Trophoblast cell (in vitro differentiated cells and primary cell): ENCODE results near the gene FBN1.
A peak's percentile ranks its signal among the peaks of the same experiment; 100 is the strongest.

Experiments
- DNase-seq, 2 donors: peaks; one replicate each; pipeline ENCODE4 v3.0.0-alpha.2; 2016
- H2AFZ ChIP-seq: 2 replicates; pipeline ENCODE4 v1.6.1; 2013; ENCODE audit warnings: low read length, moderate library complexity, mild to moderate bottlenecking; ENCODE audit not compliant: insufficient read depth, poor library complexity
- H2AK5ac ChIP-seq: 2 replicates; pipeline ENCODE4 v1.6.1; 2013; ENCODE audit warnings: mild to moderate bottlenecking, low read length
- H2BK120ac ChIP-seq: 2 replicates; pipeline ENCODE4 v1.6.1; 2013; ENCODE audit warnings: low read length, mild to moderate bottlenecking, moderate library complexity; ENCODE audit not compliant: insufficient read depth, poor library complexity
- H2BK12ac ChIP-seq: 2 replicates; pipeline ENCODE4 v1.6.1; 2013; ENCODE audit warnings: mild to moderate bottlenecking, low read length, moderate library complexity
- H2BK5ac ChIP-seq: 2 replicates; pipeline ENCODE4 v1.6.1; 2013; ENCODE audit warnings: low read length, low read depth, moderate library complexity, mild to moderate bottlenecking; ENCODE audit not compliant: poor library complexity
- H3K14ac ChIP-seq: 2 replicates; pipeline ENCODE4 v1.6.1; 2013; ENCODE audit warnings: mild to moderate bottlenecking, low read length
- H3K18ac ChIP-seq: 2 replicates; pipeline ENCODE4 v1.6.1; 2013; ENCODE audit warnings: mild to moderate bottlenecking, low read length
- H3K23ac ChIP-seq: 2 replicates; pipeline ENCODE4 v1.6.1; 2013; ENCODE audit warnings: low read length
- H3K27ac ChIP-seq: 2 replicates; pipeline ENCODE4 v1.5.1; 2013; ENCODE audit warnings: low read depth, mild to moderate bottlenecking, inconsistent platforms, low read length, moderate library complexity
- H3K27me3 ChIP-seq: 2 replicates; pipeline ENCODE4 v1.6.1; 2013; ENCODE audit warnings: inconsistent platforms, mild to moderate bottlenecking, low read length, moderate library complexity; ENCODE audit not compliant: insufficient read depth
- H3K36me3 ChIP-seq, 2 experiments: 1 replicate in 1 of 2; 2 replicates in 1 of 2; pipeline ENCODE4 v1.6.1; 2013; ENCODE audit warnings: low read length in 2 of 2, mild to moderate bottlenecking in 2 of 2, moderate library complexity in 1 of 2; ENCODE audit not compliant: insufficient read depth in 2 of 2, control insufficient read depth in 1 of 2
- H3K4ac ChIP-seq: 2 replicates; pipeline ENCODE4 v1.6.1; 2013; ENCODE audit warnings: low read depth, mild to moderate bottlenecking, low read length, moderate library complexity
- H3K4me1 ChIP-seq, 2 experiments: 1 replicate in 1 of 2; 2 replicates in 1 of 2; pipeline ENCODE4 v1.6.1; 2013; ENCODE audit warnings: low read length in 2 of 2, mild to moderate bottlenecking in 2 of 2, moderate library complexity in 1 of 2; ENCODE audit not compliant: insufficient read depth in 2 of 2, control insufficient read depth in 1 of 2
- H3K4me2 ChIP-seq: 2 replicates; pipeline ENCODE4 v1.6.1; 2013; ENCODE audit warnings: inconsistent platforms, mild to moderate bottlenecking, low read length, moderate library complexity
- H3K4me3 ChIP-seq: 2 replicates; pipeline ENCODE4 v1.5.1; 2013; ENCODE audit warnings: mild to moderate bottlenecking, low read depth, low read length, inconsistent platforms
- H3K79me1 ChIP-seq: one replicate; pipeline ENCODE4 v1.6.1; 2013; ENCODE audit warnings: low read length
- H3K79me2 ChIP-seq: 2 replicates; pipeline ENCODE4 v1.6.1; 2013; ENCODE audit warnings: low read length, mild to moderate bottlenecking; ENCODE audit not compliant: control insufficient read depth, insufficient read depth, poor library complexity
- H3K9ac ChIP-seq: 2 replicates; pipeline ENCODE4 v1.6.1; 2013; ENCODE audit warnings: mild to moderate bottlenecking, low read length
- H3K9me3 ChIP-seq: 2 replicates; pipeline ENCODE4 v1.6.1; 2013; ENCODE audit warnings: low read depth, mild to moderate bottlenecking, control low read depth, inconsistent platforms, low read length; ENCODE audit not compliant: insufficient read depth
- H4K12ac ChIP-seq: 2 replicates; pipeline ENCODE4 v1.6.1; 2013; ENCODE audit warnings: low read depth, mild to moderate bottlenecking, low read length, moderate library complexity
- H4K8ac ChIP-seq: 2 replicates; pipeline ENCODE4 v1.6.1; 2013; ENCODE audit warnings: low read depth, mild to moderate bottlenecking, low read length, moderate library complexity
- H4K91ac ChIP-seq: one replicate; pipeline ENCODE4 v1.6.1; 2013; ENCODE audit warnings: low read depth, mild to moderate bottlenecking, low read length, moderate library complexity
- WGBS: extraction: QIAGEN DNeasy Blood & Tissue Kit; methylation state at CpG from one replicate; pipeline ENCODE4 v1.1.7; 2013; ENCODE audit warnings: missing lambda C conversion rate; ENCODE audit not compliant: insufficient read length, insufficient coverage; ENCODE audit errors: extremely low coverage; 5-methylcytosine and 5-hydroxymethylcytosine counted together

FBN1 gene

GRCh38 chr15:48672206-48672605 lies 26.7 kb upstream of the FBN1 start:
- H2BK5ac ChIP-seq: no peak overlapping the region
- no CpG with 5 or more reads among the region's 6 CpGs for WGBS

GRCh38 chr15:48671103-48672022 lies 25.9 kb upstream of the FBN1 start:
- Histone ChIP-seq H4K91ac (no peak overlapping the region), H3K79me1 (no peaks in the 10 kb centered on the region), H3K4me2 (no peak overlapping the region), H3K14ac (no peak overlapping the region), H2AFZ (no peak overlapping the region), H3K23ac (no peak overlapping the region), H3K9ac (no peak overlapping the region), H3K4me1 (no peaks in the 10 kb centered on the region), H3K4ac (no peak overlapping the region), H3K36me3 (no peaks in the 10 kb centered on the region), H4K12ac (no peak overlapping the region), H3K18ac (no peak overlapping the region), H2AK5ac (no peak overlapping the region), H2BK5ac (no peak overlapping the region), H3K4me3 (no peak overlapping the region), H3K27ac (no peak overlapping the region), H2BK12ac (no peak overlapping the region), H3K27me3 (no peaks in the 10 kb centered on the region), H2BK120ac (no peak overlapping the region), H4K8ac (no peak overlapping the region), H3K79me2 (no peaks in the 10 kb centered on the region), H3K9me3 (no peaks in the 10 kb centered on the region)
- DNase-seq: peak in 1 of 2 donors; percentile 48
- no CpG with 5 or more reads among the region's 6 CpGs for WGBS

More at GRCh38 chr15:48672206-48672605, 26.7 kb upstream of the FBN1 start:
- no peak overlapping the region for H4K12ac ChIP-seq
- H3K79me1 ChIP-seq: no peaks in the 10 kb centered on the region
- H3K9me3 ChIP-seq: no peaks in the 10 kb centered on the region
- H3K27ac ChIP-seq: no peak overlapping the region
- H3K23ac ChIP-seq: no peak overlapping the region
- H3K36me3 ChIP-seq: no peaks in the 10 kb centered on the region
- H3K79me2 ChIP-seq: no peaks in the 10 kb centered on the region
- H2AFZ ChIP-seq: no peak overlapping the region
- H3K4me3 ChIP-seq: no peak overlapping the region
- no peak overlapping the region for H4K91ac ChIP-seq
- no peak overlapping the region for H3K18ac ChIP-seq
- H2AK5ac ChIP-seq: no peak overlapping the region
- no peak overlapping the region for H3K4me2 ChIP-seq
- DNase-seq: no peak
- no peak overlapping the region for H3K4ac ChIP-seq
- no peak overlapping the region for H4K8ac ChIP-seq
- no peaks in the 10 kb centered on the region for H3K27me3 ChIP-seq
- no peak overlapping the region for H3K9ac ChIP-seq
- H3K14ac ChIP-seq: no peak overlapping the region
- H2BK120ac ChIP-seq: no peak overlapping the region
- H3K4me1 ChIP-seq: no peaks in the 10 kb centered on the region
- no peak overlapping the region for H2BK12ac ChIP-seq

GRCh38 chr15:48667701-48668100 lies 22.2 kb upstream of the FBN1 start:
- Histone ChIP-seq H2BK12ac (no peak overlapping the region), H3K4ac (no peak overlapping the region), H3K27me3 (no peaks in the 10 kb centered on the region), H3K4me1 (no peaks in the 10 kb centered on the region), H3K14ac (no peak overlapping the region), H3K4me2 (no peak overlapping the region), H3K4me3 (no peak overlapping the region), H3K9ac (no peak overlapping the region), H2AFZ (no peak overlapping the region), H4K8ac (no peak overlapping the region), H4K12ac (no peak overlapping the region), H3K27ac (no peak overlapping the region), H3K79me1 (no peaks in the 10 kb centered on the region), H4K91ac (no peak overlapping the region), H3K23ac (no peak overlapping the region), H2BK120ac (no peak overlapping the region), H2AK5ac (no peak overlapping the region), H3K36me3 (no peaks in the 10 kb centered on the region), H2BK5ac (no peak overlapping the region), H3K9me3 (no peaks in the 10 kb centered on the region), H3K79me2 (no peaks in the 10 kb centered on the region), H3K18ac (no peak overlapping the region)
- no CpG with 5 or more reads among the region's 1 CpG for WGBS
- DNase-seq: peak in 1 of 2 donors; percentile 79

- H2AK5ac ChIP-seq: no peak overlapping the region
- H2BK12ac ChIP-seq: no peak overlapping the region
- no peak overlapping the region for H3K4me2 ChIP-seq
- H3K14ac ChIP-seq: no peak overlapping the region
- H3K9ac ChIP-seq: no peak overlapping the region
- no CpG with 5 or more reads among the region's 1 CpG for WGBS
- no peak overlapping the region for H2BK5ac ChIP-seq
- no peak overlapping the region for H3K27ac ChIP-seq
- no peak overlapping the region for H3K18ac ChIP-seq
- no peak overlapping the region for H2AFZ ChIP-seq
- no peaks in the 10 kb centered on the region for H3K27me3 ChIP-seq
- H3K4ac ChIP-seq: no peak overlapping the region
- no peak overlapping the region for H4K91ac ChIP-seq
- H3K36me3 ChIP-seq: no peaks in the 10 kb centered on the region
- no peak overlapping the region for H3K4me3 ChIP-seq
- H2BK120ac ChIP-seq: no peak overlapping the region
- H4K12ac ChIP-seq: no peak overlapping the region
- H3K79me2 ChIP-seq: no peaks in the 10 kb centered on the region
- no peak overlapping the region for H4K8ac ChIP-seq
- no peaks in the 10 kb centered on the region for H3K4me1 ChIP-seq
- no peak overlapping the region for H3K23ac ChIP-seq
- peak in 1 of 2 donors; percentile 63 for DNase-seq
- no peaks in the 10 kb centered on the region for H3K79me1 ChIP-seq
- no peaks in the 10 kb centered on the region for H3K9me3 ChIP-seq
These were observed 18.9 kb upstream of the FBN1 start for GRCh38 chr15:48664436-48664835.
